ENCODE data around the gene GCN1. TPM values are rescaled to one million over a fixed set of nuclear protein-coding genes. Genes with fewer than 3 reads are reported as not detected.
"Not testable (repeated sequence)": the region's sequence is repeated elsewhere in the genome, so short reads cannot be mapped to it uniquely, and the experiment has no call there.

The GCN1 gene
- total RNA-seq, 2 experiments from 2014 or later: 101 to 110 TPM

DNA sequence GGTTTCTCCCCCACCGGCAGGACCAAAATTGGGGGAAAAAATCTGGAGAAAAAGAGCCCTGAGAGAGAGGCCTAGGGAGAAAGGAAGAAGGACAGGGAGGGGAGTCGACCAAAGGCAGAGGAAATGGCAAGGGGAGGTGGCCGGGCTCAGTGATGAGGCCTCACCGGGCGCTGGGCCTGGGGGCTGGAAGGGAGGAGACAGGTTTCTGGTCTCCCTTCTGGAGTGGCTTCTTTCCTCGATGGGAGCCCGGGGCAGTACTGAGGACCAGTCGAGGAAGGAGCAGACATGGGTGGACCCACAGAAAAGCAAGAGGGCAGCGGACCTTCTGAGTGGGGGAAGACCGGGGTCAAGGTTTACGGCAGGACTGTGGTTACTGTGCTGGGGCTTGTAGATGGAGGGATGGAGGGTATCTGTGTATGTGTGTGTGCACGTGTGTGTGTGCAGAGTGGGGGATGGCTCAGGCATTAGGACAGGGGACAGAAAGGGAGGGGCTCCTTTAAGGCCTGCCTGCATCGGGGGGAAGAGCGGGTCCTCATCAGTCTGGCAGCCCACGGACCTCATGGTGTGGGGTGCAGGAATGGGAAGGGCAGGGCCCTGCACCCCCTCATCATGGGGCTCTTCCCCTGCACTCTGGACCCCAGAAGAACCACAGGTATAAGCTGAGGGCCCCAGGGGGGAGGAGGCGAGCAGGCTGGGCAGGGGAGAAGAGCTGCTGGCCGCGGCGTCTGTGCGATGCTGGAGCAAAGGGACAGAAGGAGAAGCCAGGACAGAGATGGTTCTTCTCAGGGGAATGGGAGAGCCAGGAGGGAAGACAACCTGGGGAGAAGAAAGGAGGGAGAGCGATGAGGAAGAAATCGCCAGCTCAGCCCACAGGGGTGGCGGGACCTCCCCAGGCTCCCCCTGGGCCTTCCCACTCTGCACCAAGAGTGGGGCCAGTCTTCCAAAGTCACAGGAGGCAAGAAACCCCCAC lies 21.5 kb upstream of the GCN1 start:
- no peaks in the 10 kb centered on the region for H3K9me3 Mint-ChIP-seq
- DNase-seq: no peak
- peaks cover 6% of the 10 kb centered on the region for H3K36me3 Mint-ChIP-seq
- no peak overlapping the region for H3K4me3 Mint-ChIP-seq
- no peak overlapping the region for H3K27ac Mint-ChIP-seq
- no peak for ATAC-seq (ENCODE audit: low read depth)
- POLR2A ChIA-PET: interaction anchor here (0.6 to 1.1 kb wide), 3 partner anchors 15 to 117 kb away, joined by 3 to 5 read pairs (median 4); partner anchors contain the start of genes RNU4-2 and RPLP0
- no peaks in the 10 kb centered on the region for H3K27me3 Mint-ChIP-seq
- no peaks in the 10 kb centered on the region for H3K4me1 Mint-ChIP-seq

DNA sequence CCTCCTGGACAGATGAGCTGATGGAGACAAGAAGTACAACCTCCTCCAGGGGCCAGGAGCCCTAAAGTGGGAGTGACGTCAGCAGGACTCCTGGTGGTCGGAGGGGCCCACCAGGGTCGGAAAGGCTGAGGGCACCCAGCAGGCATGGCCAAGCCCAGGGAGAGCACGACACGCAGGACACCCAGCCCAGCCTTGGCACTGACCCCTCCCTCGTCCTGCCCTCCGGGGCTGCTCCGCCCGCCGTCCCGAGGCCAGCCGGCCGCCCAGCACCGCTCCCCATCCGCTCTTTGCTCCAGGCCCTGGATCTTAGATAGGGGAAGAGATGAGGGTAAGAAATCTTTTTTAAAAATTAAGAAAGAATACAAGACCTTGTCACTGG lies 20.8 kb upstream of the GCN1 start:
- Mint-ChIP-seq H3K27me3 (no peaks in the 10 kb centered on the region), H3K4me3 (no peak overlapping the region), H3K36me3 (peaks cover 7% of the 10 kb centered on the region), H3K4me1 (peaks cover 2% of the 10 kb centered on the region), H3K27ac (no peak overlapping the region), H3K9me3 (no peaks in the 10 kb centered on the region)
- no peak for ATAC-seq (ENCODE audit: low read depth)
- no peak for DNase-seq
- POLR2A ChIA-PET: no interaction called here

GRCh38 chr12:120214626-120215356 lies 20.3 kb upstream of the GCN1 start:
- ATAC-seq (ENCODE audit: low read depth) (no peak), DNase-seq (no peak)
- POLR2A ChIA-PET: no interaction called here
- Mint-ChIP-seq H3K36me3 (peaks cover 7% of the 10 kb centered on the region), H3K4me3 (no peak overlapping the region), H3K27ac (no peak overlapping the region), H3K4me1 (peaks cover 2% of the 10 kb centered on the region), H3K9me3 (no peaks in the 10 kb centered on the region), H3K27me3 (no peaks in the 10 kb centered on the region)

GRCh38 chr12:120213758-120214157 lies 19.2 kb upstream of the GCN1 start:
- H3K4me3 Mint-ChIP-seq: no peak overlapping the region
- no peak overlapping the region for H3K27ac Mint-ChIP-seq
- DNase-seq: no peak
- H3K27me3 Mint-ChIP-seq: no peaks in the 10 kb centered on the region
- peaks cover 2% of the 10 kb centered on the region for H3K4me1 Mint-ChIP-seq
- H3K36me3 Mint-ChIP-seq: peaks cover 7% of the 10 kb centered on the region
- ATAC-seq (ENCODE audit: low read depth): no peak
- POLR2A ChIA-PET: no interaction called here
- no peaks in the 10 kb centered on the region for H3K9me3 Mint-ChIP-seq

- H3K27ac Mint-ChIP-seq; H3K4me3 Mint-ChIP-seq; H3K4me1 Mint-ChIP-seq; H3K9me3 Mint-ChIP-seq; ATAC-seq (ENCODE audit: low read depth); DNase-seq; H3K36me3 Mint-ChIP-seq; H3K27me3 Mint-ChIP-seq: not testable (repeated sequence)
- POLR2A ChIA-PET: interaction anchor here (1.2 kb wide), 1 partner anchor 12 kb away, joined by 5 read pairs; the partner anchor contains the start of gene RPLP0
Observed at GRCh38 chr12:120213182-120213581, 18.7 kb upstream of the GCN1 start.

- H3K4me1 Mint-ChIP-seq: peaks cover 2% of the 10 kb centered on the region
- H3K27me3 Mint-ChIP-seq: no peaks in the 10 kb centered on the region
- ATAC-seq (ENCODE audit: low read depth): no peak
- H3K36me3 Mint-ChIP-seq: peaks cover 7% of the 10 kb centered on the region
- no peak overlapping the region for H3K4me3 Mint-ChIP-seq
- H3K9me3 Mint-ChIP-seq: no peaks in the 10 kb centered on the region
- no peak overlapping the region for H3K27ac Mint-ChIP-seq
- DNase-seq: no peak
- POLR2A ChIA-PET: interaction anchor here (0.6 to 1.2 kb wide), 2 partner anchors 10 to 11 kb away, joined by 3 to 5 read pairs; partner anchors contain the start of gene RPLP0
Observed at GRCh38 chr12:120212301-120212700, 17.8 kb upstream of the GCN1 start.

DNA sequence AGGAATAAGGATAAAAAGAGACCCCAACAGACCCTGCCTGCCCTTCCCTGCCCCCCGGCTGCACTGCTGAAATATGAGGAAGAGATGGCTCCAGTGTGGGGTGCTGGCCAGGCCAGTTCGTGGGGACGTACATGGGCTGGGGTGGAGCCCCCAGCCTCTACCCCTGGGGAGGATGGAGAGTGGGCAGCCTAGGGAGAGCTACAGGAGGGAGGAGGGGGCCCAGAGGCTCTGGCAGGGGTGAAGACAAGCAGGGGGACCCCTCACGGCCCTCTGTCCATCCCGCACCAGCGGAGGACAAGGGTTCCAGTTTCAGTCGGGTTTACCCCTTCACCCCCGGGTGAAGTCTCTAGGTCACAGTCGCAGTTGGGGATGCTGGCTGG lies 17.4 kb upstream of the GCN1 start:
- Mint-ChIP-seq H3K36me3 (peaks cover 7% of the 10 kb centered on the region), H3K27me3 (no peaks in the 10 kb centered on the region), H3K4me3 (no peak overlapping the region), H3K27ac (no peak overlapping the region), H3K4me1 (peaks cover 2% of the 10 kb centered on the region), H3K9me3 (no peaks in the 10 kb centered on the region)
- POLR2A ChIA-PET: interaction anchor here (0.6 to 1.2 kb wide), 2 partner anchors 11 kb away, joined by 3 to 5 read pairs; partner anchors contain the start of gene RPLP0
- ATAC-seq (ENCODE audit: low read depth) (no peak), DNase-seq (no peak)

- no peak overlapping the region for H3K4me3 Mint-ChIP-seq
- ATAC-seq (ENCODE audit: low read depth) (no peak), DNase-seq (no peak)
- no peaks in the 10 kb centered on the region for H3K9me3 Mint-ChIP-seq
- POLR2A ChIA-PET: interaction anchor here (2.0 kb wide), 1 partner anchor 10 kb away, joined by 13 read pairs; the partner anchor contains the start of gene RPLP0
- peak overlapping the region; percentile 25 for H3K27ac Mint-ChIP-seq
- H3K27me3 Mint-ChIP-seq: no peaks in the 10 kb centered on the region
- peaks cover 2% of the 10 kb centered on the region for H3K4me1 Mint-ChIP-seq
- peaks cover 8% of the 10 kb centered on the region for H3K36me3 Mint-ChIP-seq
Observed at GRCh38 chr12:120211243-120211903, 16.9 kb upstream of the GCN1 start.

DNA sequence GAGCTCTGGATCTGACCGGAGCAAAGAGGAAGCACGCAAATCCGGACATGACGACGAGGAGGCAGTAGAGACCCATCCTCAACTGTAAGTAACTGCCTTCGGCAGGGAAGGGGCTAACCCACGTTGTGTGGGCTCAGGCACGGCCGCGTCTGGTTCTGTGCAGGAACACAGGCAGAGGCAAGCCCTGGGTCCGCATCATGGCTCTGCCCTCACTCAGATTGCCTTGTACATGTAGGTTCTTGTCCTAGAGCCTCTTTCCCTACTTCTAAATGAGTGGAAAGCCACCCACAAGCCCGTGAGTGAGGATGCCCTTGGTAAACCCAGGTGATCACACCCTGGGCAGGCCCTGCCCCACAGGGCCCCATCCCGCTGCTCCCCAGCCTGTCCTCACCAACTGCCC lies 15.3 kb upstream of the GCN1 start:
- ATAC-seq (ENCODE audit: low read depth): no peak
- Mint-ChIP-seq H3K27ac (no peak overlapping the region), H3K4me3 (no peak overlapping the region)

DNA sequence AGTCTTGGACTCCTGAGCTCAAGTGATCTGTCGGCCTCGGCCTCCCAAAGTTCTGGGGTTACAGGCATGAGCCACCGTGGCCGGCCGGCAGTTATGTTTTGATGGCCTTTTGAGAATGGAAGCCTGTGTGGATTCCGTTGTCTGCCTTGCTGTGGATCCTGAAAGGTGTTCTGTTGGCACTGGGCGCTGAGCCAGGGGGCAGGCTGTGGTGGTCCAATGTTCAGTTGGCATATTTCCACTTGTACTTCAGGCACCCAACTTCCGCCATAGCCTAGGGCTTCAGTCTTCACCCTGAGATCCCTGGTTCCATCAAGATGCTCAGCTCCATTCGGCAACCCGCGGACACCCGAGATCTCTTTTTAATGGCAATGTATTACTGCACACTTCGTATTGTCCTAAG lies 12.7 kb upstream of the GCN1 start:
- peaks cover 5% of the 10 kb centered on the region for H3K4me1 Mint-ChIP-seq
- POLR2A ChIA-PET: no interaction called here
- no peak for DNase-seq
- no peak overlapping the region for H3K4me3 Mint-ChIP-seq
- no peaks in the 10 kb centered on the region for H3K27me3 Mint-ChIP-seq
- H3K9me3 Mint-ChIP-seq: no peaks in the 10 kb centered on the region
- H3K36me3 Mint-ChIP-seq: peaks cover 5% of the 10 kb centered on the region
- no peak overlapping the region for H3K27ac Mint-ChIP-seq
- ATAC-seq (ENCODE audit: low read depth): no peak

More for the DNA sequence above, 15.3 kb upstream of the GCN1 start:
- DNase-seq: no peak
- H3K36me3 Mint-ChIP-seq: peaks cover 7% of the 10 kb centered on the region
- peaks cover 2% of the 10 kb centered on the region for H3K4me1 Mint-ChIP-seq
- POLR2A ChIA-PET: interaction anchor here (2.0 kb wide), 1 partner anchor 8 kb away, joined by 13 read pairs; the partner anchor contains the start of gene RPLP0
- H3K27me3 Mint-ChIP-seq: no peaks in the 10 kb centered on the region
- no peaks in the 10 kb centered on the region for H3K9me3 Mint-ChIP-seq

GRCh38 chr12:120206781-120207180 lies 12.3 kb upstream of the GCN1 start:
- H3K27ac Mint-ChIP-seq; H3K9me3 Mint-ChIP-seq; H3K36me3 Mint-ChIP-seq; ATAC-seq (ENCODE audit: low read depth); DNase-seq; POLR2A ChIA-PET; H3K27me3 Mint-ChIP-seq; H3K4me3 Mint-ChIP-seq; H3K4me1 Mint-ChIP-seq: not testable (repeated sequence)

DNA sequence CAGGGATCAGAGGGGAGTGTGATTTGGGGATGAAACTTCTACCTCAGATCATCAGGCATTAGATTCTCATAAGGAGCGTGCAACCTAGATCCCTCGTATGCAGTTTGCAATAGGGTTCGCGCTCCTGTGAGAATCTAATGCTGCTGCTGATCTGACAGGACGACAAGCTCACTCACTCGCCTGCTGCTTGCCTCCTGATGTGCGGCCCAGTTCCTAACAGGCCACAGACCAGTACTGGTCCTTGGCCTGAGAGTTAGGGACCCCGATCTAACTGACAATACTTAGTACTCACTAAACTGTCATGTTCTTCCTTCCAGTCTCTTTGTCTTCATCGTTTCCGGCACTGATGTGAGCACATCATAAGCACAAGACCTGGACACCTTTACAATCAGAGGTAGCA lies 11.7 kb upstream of the GCN1 start:
- Mint-ChIP-seq H3K9me3 (no peaks in the 10 kb centered on the region), H3K36me3 (peaks cover 3% of the 10 kb centered on the region), H3K27me3 (no peaks in the 10 kb centered on the region), H3K4me1 (peaks cover 5% of the 10 kb centered on the region), H3K27ac (no peak overlapping the region), H3K4me3 (no peak overlapping the region)
- POLR2A ChIA-PET: no interaction called here
- ATAC-seq (ENCODE audit: low read depth) (no peak), DNase-seq (no peak)

- no peak for ATAC-seq (ENCODE audit: low read depth)
- no peak overlapping the region for H3K27ac Mint-ChIP-seq
- no peaks in the 10 kb centered on the region for H3K9me3 Mint-ChIP-seq
- H3K27me3 Mint-ChIP-seq: no peaks in the 10 kb centered on the region
- no peak for DNase-seq
- H3K36me3 Mint-ChIP-seq: peaks cover 10% of the 10 kb centered on the region
- peaks cover 7% of the 10 kb centered on the region for H3K4me1 Mint-ChIP-seq
- POLR2A ChIA-PET: interaction anchor here (7.8 kb wide), 1 partner anchor 87 kb away, joined by 149 read pairs; the partner anchor contains the start of genes RNU4-1 and RNU4-2
- no peak overlapping the region for H3K4me3 Mint-ChIP-seq
Observed at GRCh38 chr12:120204171-120204570, 9.7 kb upstream of the GCN1 start.
